Ramos (cell line): ENCODE measurements around the gene CREB3L2.

Experiments used
- in situ Hi-C: fragments of 300-500 bp; cut with MboI; formaldehyde crosslinking; loops from one replicate; pipeline ENCODE4 v1.14.3; 2022; ENCODE audit warnings: low sequenced_read_pairs; ENCODE audit not compliant: unreplicated experiment

Gene CREB3L2

GRCh38 chr7:137888241-137888640, 113.6 kb downstream of the CREB3L2 start:
- in situ Hi-C loops = no loop called here

DNA sequence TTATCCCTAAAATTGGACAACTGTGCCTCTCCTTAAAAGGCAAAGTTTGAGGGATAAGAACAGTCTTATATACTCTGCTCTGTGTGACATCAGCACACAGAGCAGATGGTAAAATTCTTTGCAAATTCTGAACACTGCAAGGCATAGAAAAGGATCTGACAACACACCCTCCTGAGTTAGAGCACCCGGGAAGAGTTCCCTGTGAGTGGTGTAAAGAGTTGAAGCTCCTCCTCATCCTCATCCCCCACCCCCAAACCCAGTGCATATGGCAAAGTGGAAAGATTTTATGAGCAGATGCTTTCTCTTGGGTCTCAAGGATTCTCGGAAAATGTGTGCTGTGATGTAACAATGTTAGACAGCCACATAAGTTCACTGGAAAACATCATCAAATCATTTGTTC, 115.1 kb downstream of the CREB3L2 start:
- in situ Hi-C loops = no loop called here

GRCh38 chr7:137886281-137886680, 115.6 kb downstream of the CREB3L2 start:
- in situ Hi-C loops = no loop called here

- in situ Hi-C loops = no loop called here
These were observed 116.2 kb downstream of the CREB3L2 start for GRCh38 chr7:137885678-137886077.

- in situ Hi-C loops = no loop called here
These were observed 119.1 kb downstream of the CREB3L2 start for GRCh38 chr7:137882806-137883205.

GRCh38 chr7:137882261-137882668, 119.6 kb downstream of the CREB3L2 start:
- in situ Hi-C loops = no loop called here

GRCh38 chr7:137881607-137882260, 120.2 kb downstream of the CREB3L2 start:
- in situ Hi-C loops = no loop called here

DNA sequence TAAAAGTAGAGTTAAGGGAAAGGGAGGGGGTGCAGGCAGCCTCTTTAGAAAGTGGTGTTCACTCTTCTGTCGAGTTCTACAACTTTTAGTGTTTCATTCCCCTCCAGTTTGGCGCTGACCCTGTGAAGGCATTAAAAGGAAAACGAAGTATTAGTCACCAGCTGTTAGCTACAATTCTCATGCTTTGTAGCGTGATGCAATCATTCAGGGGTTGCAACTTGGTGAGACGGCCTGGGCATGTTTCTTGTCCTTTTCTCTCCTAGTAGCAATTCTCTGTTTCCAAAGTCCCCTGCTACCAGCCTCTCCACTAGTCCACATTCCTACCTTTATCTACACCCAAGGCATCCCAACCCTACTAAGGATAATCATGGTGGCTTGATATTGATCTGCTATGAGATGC, 121.5 kb downstream of the CREB3L2 start:
- in situ Hi-C loops = no loop called here

- in situ Hi-C loops = no loop called here
These were observed 122.3 kb downstream of the CREB3L2 start for GRCh38 chr7:137879357-137880158.

DNA sequence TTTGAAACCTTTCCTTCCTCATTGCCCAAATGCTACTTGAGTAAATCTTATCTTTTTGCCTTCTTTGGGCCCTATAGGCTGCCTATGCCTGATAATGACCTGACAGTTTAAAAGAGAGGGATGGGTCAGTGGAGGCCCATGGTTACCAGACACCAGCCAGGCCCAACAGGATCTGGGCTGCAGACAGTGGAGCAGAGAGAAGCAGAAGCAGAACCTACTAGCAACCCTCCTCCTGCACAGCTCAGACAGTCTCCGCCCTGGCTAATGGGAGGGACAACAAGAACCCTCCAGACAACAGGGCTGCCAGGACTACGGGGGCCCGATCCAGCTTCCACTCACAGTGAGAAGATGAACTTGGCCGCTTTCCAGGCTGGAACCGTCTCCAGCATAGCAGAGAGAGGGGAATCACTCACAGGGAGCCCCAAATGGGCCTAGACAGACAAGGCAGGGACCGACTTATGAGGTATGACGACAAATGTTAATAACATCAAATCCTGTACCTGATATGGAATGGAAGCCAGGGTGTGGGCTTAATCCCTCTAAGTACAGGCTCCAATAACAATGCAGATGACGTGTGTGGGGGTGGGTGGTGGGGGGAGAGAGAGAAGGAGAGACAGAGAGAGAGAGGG, 123.4 kb downstream of the CREB3L2 start:
- in situ Hi-C loops = no loop called here

DNA sequence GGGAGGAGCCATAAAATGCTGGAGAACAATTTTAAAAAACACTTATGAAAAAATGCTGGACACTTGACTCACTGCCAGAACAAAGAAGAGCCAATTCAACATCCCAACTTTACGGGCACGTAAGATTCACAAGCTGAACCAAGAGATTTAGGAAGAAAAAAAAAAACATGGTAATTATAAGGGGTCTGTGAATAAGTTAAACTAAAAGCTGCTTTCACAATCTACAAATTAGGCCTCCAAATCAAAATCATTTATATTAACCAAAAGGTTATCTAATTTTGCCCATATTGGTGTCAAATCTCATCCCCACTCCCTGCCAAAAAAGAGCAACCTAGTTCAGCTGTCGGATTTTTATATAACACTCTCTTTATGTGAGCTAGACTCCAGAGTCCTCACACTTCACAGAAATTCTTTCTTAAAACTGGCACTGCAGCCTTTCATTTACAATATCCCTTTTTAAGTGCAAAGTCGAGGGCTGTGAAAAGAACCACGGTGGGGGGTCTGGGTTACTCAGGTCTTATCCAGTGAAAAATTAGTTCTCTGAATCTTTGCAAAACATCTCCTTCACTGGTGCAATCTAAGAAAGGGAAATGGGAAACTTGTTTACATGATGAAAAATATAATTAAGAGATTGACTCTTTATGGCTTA, 124.7 kb downstream of the CREB3L2 start:
- in situ Hi-C loops = no loop called here

- in situ Hi-C loops = no loop called here
These were observed 126.1 kb downstream of the CREB3L2 start for GRCh38 chr7:137875746-137876145.

DNA sequence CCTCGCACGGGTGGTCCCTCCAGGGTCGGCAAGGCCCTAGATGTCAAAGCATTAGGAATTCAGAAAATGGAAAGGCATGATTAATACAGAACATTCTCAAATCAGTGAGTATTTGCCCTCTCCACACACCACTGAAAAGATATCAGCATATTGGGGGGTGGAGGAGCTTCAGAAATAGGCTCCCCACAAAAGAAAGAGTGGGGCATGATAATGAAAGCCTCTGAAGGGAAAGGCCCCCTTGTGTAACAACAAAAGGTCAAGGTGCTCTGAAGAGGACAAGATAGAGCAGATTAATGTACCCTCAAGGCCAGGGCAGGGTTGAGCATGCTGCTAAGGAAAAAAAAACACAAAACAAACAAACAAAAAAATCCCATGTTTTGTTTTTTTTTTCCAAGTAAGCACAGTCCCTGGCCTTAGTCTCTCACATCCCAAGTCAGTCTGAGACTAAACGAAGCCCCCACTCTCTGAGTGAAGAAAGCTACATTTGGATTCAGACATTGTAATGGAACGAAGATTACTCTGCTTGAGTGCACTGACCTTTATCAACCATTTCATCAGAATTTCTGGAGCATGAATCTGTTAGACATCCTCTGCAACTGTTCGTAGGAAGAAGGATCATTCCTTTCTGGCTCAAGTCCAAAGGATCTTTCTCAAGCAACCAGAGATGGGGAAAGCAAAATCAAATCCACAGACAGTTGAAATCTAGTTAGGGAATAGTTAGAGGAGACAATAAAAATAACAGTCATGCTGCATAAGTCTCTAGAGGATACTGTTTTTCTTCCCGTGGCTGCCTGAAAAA, 127.7 kb downstream of the CREB3L2 start:
- in situ Hi-C loops = no loop called here

DNA sequence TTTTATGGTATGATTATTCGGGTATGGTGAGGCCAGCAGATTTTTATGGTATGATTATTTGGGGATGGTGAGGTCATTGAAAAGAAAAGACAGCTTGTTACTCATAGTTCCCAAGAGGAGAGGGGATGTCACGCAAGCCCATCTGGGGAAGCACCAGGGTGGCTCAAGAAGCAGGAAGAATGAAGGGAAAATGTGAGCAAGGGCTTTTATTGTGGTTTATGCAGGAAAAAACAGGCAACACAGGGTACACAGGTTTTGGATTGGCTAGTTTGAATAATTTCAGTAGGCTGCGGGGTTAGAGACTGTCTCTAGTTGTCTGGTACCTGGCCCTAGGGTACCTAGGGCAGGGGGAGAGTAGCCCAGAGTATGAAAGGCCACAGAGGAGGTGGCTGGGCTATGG, 128.4 kb downstream of the CREB3L2 start:
- in situ Hi-C loops = no loop called here

DNA sequence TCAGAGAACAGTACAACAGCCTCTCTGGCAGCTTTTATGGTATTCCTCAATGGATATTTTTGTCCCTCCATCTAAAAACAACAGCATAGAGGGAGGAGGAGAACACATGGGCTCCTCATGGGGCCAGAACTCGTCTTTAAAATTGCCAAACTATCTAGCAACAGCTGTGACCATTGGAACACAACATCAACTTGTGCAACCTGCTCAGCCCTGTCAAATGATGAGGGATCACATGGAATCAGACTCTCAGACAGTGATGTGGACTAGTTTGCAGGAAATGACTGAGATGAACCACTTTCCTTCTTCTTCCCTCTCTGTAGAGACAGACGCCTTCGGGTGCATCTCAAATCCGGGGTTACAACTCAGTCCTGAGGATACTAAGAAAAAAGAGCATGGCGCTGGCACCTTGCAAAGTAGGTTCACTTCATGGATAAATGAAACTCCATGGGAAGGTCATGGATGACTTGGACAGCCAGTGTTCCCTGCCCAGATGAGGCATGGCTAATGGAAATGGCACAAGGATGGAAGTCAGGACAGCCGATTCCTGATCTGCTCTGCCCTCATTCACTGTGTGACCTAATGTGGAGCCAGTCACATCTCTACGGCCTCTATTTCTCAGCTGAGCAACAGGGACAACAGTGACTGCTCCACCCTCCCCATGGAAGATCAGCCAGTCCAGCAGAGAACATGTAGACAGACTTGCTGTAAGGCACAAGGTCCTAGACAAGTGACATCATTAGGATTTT, 130.5 kb downstream of the CREB3L2 start:
- in situ Hi-C loops = no loop called here

DNA sequence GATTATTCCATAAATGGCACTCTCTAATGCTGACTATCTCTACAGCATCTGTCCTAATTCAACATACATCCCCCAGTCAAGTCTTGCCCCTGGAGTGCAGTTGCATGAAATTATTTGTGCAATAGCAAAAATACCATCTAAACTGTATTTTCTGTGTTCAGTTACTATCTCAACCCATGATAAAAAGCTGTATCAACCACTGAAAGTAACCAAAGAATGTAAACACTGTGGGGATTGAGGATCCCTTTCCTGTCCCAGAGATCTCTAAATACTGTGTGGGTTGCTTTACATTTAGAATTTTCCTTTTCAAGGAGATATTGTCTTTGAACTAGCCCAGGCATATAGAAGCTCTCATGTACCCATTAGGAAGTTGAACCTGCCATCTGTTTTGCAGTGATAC, 131.2 kb downstream of the CREB3L2 start:
- in situ Hi-C loops = no loop called here

DNA sequence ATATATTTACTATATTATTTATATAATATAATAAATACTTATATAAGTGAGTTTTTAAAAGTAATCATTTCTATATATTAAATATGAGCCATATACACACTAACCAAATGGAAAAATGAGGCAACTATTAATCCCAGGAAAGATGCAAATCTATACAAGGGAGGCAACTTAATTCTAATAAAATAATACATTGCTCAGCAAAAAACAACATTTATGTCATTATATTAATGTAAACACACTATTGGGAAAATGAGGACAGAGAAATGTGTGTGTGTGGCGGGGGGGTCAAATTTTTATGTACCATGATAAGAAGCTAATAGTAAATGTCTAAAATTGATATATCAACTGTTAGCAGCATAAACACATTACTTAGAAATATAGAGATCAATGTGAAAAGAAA, 131.8 kb downstream of the CREB3L2 start:
- in situ Hi-C loops = no loop called here

DNA sequence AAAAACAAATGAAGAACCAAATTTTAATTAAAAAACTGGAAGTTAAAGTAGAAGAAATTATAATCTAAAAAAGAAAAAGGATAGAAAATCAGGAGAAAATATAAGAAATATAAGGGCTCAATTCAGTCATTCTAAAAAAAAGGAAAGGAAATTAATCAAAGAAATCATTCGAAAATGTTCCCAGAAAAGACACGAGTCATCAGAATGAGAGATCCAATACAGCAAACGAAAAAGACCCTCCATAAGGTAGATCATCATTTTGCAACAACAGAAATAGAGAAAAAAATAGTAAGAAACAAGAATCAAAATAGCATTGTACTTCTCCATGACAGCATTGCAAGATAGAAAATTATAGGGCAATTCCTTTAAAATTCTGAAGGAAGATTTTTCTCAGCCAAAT, 132.6 kb downstream of the CREB3L2 start:
- in situ Hi-C loops = no loop called here

- in situ Hi-C loops = no loop called here
These were observed 134.6 kb downstream of the CREB3L2 start for GRCh38 chr7:137867289-137867688.
